GM18907 (cell line): ENCODE measurements around the gene CCR5.
"Not testable (repeated sequence)": the region's sequence is repeated elsewhere in the genome, so short reads cannot be mapped to it uniquely, and the experiment has no call there.

Experiments used
- ATAC-seq: cut with Tn5 transposase; IDR thresholded peaks from one replicate; pipeline ENCODE4 v1.9.1; 2021; ENCODE audit warnings: mild to moderate bottlenecking, moderate library complexity; ENCODE audit not compliant: unreplicated experiment

CCR5 gene

DNA sequence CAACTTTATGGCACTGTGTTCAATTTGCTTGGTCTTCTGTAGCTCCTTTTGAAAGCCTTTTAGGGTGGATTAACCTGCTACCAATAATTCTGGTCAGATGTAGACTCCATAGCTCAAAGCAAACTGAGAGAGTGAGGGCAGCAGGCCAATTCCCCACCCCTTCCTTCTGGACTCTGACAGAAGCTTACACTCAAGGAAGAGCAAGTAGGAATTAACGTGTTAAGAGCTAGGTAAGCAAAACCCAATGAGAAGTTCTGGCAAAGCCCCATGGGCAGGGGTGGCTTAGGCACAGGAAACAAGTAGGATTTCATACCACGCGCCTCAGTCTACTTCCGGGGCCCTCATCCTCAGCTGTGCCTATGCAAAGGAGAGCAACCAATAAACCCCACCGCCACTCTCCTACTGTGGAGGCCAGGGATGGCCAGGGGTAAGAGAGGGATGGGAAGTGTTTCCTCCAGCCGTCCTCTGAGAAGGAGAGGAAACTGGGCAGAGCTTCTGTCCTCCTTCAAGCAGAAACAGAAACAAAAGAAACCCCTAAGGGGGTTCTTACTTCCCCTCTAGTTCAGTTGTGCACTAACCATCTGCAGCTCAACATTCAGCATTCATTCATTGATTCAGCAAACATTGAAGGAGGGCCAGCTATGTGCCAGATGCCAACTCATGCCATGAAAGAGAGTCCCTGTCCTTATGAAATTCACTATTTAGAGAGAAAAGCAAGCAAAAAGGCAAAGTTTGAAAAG is 12.6 kb downstream of the CCR5 start:
- ATAC-seq = no peak

DNA sequence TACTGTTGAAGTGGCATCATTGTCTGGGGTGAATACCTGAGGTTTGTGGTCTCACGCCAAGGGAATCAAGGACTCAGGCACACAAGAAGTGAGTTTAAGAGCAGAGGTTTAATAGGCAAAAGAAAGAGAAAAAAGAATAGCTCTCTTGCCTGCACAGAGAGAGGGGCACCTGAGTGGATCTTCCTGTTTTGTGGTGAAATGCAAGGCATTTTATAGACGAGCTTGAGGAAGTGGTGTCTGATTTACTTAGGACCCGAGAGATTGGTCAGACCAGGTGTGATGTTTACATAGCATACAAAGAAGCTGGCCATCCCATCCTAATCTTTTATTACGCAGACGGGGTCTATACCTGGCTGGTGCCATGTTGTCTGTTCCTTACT is 13.2 kb downstream of the CCR5 start:
- ATAC-seq = no peak

DNA sequence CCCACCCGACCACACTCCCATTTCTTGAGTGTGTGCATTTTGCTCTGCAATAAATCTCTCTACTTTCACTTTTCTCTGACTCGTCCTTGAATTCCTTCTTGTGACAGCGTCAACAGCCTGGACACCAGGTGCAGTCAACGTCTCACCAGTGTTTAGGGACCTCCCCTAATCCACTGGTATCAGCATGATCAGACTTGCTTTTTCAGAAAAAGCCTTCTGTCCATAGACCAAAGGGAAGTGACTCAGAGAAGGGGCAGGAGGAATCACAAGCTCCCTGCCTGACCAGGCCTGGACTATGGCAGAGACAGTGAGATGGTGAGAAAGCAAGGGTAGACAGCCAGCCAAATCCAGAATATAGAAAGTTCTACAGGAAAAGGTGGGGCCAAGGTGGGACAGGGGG is 15.5 kb downstream of the CCR5 start:
- ATAC-seq = no peak

DNA sequence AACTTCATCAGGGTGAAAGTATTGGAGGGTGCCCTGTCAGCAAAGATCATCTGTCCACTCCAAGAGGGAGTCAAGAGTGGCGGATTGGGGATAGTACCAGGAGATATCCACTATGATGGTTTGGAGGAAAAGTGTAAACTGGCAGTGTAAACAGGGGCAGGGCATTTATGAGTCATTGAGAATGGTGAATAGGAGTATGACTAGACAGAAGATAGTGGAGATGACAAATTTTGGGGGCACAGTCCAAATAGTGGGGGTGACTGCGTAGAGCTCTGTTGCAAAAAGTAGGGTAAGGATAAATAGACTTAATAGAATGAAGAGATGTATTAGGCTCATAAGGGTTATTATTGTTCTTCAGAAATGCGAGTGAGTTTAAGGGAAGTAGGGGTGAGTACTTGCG is 18.1 kb downstream of the CCR5 start:
- not testable (repeated sequence) for ATAC-seq

DNA sequence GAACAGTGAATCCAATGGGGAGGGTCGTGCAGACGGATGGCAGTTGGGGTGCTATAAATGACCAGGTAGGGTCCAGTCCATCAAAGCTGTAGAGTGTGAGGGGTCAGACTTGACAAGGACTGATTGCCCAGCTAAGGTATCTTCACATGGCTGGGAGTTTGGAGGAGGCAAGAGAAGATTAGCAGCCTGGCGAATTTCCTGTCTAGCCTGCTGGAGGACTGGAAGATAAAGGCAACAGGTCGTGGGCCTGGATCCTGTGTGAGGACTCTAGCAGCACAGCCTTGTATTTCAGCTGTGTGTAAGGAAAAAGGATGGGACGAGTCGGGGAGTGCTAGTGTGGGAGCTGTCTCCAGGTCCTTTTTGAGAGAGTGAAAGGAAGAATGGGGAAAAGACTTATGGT is 18.6 kb downstream of the CCR5 start:
- no peak for ATAC-seq

DNA sequence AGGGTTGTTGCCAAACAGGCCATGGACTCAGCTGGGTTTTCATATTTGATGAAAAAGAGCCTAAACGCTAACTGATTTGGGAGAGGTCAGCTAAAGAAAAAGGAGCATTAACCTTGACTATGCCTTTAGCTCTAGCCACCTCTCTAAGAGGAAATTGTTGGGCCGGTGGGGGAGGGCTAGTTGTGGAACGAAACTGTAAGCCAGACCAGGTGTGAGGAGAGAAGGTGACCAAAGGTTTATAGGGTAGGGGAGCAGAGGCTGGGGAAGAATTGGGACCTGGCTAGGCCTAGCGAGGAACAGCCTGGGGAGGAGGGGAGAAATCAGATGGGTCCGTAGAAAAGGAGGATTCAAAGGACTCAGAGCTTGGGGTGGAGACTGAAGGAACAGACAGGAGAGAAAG is 20.8 kb downstream of the CCR5 start:
- ATAC-seq = not testable (repeated sequence)

DNA sequence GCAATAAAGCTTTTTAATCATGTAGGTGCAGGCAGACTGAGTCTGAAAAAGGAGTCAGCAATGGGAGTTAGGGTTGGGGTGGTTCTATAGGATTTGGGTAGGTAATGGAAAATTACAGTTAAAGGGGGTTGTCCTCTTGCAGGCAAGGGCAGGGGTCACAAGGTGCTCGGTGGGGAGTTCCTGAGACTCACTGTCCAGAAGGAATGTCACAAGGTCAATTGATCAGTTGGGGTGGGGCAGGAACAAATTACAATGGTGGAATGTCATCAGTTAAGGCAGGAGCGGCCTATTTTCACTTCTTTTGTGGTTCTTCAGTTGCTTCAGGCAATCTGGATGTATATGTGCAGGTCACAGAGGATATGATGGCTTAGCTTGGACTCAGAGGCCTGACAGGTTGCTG is 22.3 kb downstream of the CCR5 start:
- no peak for ATAC-seq

DNA sequence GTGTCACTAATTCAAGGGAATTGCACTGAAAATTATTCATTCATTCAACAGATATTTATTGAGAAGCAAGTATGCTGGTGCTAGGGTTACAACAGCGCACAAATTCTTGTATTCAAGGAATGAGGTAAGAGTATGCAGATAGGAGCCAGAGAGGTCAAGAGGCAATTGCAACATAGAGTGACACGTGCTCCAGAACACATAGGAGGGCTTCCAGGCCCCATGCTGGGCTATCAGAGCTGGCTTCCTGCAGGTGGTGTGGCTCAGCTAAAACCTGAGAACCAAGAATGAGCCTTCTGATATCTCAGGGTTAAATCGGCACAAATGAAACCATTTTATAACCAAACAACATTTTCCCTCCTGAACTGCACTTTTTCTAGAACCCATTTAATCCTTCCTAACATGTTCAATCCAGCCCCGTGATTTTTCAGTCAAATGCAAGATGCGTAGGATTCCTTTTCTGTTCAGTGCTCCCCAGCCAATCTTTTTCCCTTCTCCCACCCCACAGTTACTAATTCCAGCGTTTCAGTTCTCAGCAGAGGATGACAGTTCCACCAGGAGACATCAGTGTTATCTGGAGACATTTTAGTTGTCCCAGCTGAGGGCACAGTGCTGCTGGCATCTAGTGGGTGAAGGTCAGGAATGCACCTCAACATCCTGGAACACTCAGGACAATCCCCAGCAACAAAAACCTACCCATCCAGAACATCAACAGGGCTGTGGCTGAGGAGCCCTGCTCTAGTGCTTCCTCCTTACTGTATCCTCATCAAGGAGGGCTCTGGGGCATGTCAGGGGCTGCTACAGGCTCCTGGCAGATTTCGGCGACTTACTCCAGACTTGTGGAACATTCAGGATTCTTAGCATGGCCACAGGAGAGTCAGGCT is 23.0 kb downstream of the CCR5 start:
- ATAC-seq = no peak

DNA sequence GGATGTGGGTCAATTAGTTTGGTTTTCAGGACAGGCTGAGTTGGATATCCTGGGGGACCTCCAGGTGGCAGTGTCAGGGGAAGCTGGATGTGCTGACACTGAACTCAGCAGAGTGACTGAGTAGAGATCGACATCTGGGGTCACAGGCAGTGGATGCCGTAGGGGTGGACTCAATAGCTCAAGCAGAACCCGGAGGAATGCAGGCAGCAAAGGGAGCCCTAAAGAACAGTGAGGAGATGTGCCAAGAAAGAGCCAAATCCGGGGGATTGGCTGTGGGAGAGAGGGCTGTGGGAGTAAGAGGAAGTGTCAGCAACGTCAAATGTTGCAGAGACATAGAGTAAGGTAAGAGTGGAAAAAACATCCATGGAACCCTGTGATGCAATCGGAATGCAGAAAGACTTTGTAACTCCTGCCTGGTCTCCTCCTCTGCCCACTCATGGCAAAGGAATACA is 24.5 kb downstream of the CCR5 start:
- ATAC-seq = no peak

DNA sequence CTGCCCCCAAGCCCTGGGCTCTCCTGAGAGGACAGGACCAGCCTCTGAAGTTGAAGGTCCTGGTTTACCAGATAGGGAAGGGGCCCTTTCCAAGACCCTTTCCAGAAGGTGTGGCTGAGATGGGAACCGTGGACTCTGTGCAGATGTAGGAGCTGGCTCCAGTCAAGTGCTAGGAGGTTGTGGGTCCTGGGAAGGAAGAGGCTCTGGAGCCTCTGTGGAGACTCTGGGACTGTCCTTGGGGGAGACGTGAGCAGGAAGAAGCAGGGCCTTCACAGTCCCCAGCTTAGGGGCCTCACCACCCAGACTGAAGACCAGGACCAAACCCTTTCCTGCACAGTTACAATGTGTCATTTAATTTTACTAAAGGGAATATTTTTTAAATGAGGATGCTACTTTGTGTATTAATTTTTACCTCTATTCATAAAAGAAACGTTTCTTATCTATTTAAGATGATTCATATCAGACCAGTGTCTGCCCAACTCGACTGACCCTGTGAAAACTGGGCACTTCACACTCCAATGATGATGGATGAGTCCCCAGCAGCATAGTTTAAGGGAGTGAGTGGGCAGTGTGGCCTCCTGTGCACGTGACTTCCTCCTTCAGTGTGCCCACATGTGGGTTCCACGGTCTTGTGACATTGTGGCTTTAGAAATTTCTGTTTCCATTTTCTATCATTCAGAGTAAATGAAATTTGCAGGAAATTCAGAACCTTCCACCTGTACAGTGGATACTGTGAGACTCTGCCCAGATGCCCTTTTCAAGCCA is 25.2 kb downstream of the CCR5 start:
- ATAC-seq = no peak

DNA sequence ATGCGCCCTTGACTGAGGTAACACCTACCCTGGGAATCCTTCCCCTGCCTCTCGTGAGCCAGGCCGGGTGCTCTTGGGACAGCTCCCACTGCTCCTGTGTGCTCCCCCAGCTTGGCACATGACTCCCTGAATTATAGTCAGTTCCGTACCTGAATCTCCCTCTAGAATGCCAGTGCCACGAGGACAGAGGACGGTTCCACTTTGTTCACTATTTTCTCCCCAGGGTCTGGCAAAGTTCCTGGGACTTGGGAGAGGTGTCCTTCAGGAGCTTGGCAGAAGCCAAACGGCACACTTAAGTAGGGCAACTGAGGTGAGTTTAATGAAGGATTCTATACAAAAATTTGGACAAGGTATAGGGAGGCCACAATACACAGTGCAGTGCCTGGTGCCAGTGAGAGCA is 26.4 kb downstream of the CCR5 start:
- ATAC-seq = no peak

DNA sequence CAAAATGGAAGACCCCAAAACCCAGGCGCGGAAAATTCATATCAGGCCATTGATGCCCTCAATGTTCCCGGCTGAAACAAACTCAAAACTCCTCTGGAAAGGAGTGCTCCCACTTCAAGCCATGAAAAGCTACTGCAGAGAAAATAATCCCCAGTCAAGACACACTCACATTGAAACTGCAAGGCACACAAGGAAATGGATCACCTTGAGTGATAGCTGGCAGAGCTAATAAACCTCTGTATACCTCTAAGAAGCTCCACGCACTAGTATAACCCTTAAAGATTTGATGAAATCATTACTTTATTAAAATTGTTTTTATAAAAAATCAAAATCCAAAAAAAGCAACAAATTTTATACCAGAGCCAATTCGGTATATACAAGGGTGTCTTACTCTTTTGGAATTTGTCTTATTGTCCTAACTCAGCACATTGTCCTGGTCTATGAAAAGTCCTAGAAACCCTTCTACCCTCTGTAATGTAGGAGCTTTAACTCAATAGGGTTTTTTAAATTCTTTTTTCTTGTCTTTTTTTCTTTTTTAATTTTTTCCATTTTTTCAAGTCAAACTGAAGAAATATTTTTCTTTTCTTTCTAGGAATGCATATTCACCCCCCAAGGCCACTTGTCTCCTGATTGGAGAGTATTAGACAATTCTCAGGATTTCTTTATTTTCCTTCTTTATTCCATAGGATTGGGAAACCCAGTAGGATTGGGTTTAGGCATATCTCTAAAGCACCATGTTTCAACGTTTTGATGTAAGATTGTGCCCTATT is 27.6 kb downstream of the CCR5 start:
- no peak for ATAC-seq

DNA sequence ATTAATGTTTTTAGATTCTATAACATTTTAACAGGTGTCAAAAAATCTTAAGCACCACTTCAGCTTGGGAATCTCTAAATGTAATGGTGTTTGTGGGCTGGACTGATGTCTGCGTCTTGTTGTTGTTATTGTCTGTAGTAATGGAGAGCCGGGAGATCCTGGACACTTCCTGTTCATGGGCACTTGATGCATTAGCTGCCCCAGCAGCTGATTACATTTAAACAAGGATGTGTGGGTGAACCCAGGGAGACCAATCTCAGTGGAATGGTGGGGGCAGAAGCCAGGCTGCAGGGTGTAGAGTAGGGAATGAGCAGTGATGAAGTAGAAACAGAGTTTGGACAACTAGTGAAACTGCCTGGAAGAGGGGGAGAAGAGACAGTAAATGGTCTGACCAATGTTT is 28.4 kb downstream of the CCR5 start:
- ATAC-seq = no peak

DNA sequence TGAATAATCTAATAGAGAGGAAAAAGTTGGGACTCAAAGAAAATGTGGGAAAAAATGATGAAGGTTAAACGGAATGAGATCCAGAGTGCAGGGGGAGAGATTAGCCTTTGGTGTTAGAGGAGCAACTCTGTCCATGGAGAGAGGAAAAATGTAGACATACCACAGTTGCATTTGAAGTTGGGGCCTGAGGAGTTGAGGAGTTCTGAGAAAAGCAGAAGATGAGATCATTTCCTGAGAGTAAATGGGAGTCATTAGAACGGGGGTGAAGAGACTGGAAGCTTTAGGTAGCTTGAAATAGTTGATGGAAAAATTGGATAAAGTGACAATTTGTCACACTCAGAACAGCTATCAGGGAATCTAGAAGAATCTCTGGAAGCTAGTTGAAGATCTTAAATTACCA is 28.8 kb downstream of the CCR5 start:
- ATAC-seq = no peak

DNA sequence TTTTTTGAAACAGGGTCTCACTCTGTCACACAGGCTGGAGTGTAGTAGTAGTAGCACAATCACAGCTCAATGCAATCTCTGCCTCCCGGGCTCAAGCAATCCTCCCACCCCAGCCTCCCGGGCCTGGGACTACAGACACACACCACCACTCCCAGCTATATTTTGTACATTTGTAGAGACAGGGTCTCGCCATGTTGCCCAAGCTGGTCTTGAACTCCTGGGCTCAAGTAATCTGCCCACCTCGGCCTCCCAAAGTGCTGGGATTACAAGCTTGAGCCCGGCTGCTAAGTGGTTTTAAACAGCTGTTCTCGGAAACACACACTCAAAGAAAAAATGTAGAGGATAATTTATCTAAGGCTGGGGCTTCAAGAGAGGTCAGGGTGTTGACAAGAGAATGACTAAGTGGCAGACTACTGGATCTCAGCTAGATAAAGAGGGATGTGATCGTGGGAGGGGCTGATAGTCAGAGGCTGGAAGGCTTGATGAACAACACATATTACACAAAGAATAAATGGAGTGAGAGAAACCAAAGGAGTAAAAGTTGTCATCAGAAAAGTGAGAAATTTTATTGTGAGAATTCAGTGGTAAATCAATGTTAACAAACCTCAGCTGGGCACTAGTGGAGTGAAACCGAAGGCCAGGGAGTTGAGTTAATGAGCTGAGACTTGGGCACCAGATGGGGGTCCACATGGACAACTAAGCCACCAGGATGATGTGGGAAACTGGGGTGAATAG is 29.4 kb downstream of the CCR5 start:
- no peak for ATAC-seq

DNA sequence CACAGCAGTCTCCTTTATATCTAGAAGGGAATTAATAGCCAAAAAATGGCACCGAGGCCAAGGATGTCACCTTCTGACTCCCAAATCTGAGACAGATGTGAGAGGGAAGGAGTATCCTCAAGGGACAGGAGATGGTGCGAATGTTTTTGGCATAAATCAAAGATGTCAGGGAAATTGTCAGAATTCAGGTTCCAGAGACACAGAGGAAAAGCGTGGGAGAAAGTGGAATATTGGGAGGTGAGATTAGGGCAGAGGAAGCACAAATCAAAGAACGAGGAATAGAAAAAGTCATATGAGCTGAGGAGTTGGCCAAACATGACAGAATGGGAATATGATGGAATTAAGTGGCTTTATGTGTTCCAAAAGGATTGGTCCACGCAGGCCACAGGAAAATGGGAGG is 30.1 kb downstream of the CCR5 start:
- no peak for ATAC-seq

DNA sequence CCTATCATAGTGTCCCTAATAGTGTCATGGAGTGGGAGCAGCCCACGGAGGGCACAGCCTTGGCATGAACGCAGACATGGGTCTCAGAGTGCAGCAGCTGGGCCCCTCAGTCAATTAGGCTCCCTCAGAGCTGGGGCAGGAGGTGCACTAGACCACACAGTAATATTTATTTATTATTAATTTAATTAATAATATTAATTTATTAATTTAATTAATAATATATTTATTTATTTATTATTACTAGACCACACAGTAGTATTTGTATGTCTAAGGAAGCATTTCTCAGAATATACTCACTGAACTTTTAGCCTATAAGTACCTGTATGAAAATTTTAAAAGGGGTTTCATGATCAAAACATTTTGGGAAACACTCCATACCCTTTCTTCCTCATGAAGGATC is 30.8 kb downstream of the CCR5 start:
- no peak for ATAC-seq

DNA sequence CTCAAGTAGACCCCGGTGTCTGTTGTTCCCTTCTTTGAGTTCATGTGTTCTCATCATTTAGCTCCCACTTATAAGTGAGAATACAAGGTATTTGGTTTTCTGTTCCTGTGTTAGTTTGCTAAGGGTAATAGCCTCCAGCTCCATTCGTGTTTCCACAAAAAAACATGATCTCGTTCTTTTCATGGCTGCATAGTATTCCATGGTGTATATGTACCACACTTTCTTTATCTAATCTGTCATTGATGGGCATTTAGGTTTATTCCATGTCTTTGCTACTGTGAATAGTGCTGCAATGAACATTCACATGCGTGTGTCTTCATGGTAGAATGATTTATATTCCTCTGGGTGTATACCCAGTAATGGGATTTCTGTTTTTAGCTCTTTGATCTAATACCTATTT is 32.2 kb downstream of the CCR5 start:
- not testable (repeated sequence) for ATAC-seq

DNA sequence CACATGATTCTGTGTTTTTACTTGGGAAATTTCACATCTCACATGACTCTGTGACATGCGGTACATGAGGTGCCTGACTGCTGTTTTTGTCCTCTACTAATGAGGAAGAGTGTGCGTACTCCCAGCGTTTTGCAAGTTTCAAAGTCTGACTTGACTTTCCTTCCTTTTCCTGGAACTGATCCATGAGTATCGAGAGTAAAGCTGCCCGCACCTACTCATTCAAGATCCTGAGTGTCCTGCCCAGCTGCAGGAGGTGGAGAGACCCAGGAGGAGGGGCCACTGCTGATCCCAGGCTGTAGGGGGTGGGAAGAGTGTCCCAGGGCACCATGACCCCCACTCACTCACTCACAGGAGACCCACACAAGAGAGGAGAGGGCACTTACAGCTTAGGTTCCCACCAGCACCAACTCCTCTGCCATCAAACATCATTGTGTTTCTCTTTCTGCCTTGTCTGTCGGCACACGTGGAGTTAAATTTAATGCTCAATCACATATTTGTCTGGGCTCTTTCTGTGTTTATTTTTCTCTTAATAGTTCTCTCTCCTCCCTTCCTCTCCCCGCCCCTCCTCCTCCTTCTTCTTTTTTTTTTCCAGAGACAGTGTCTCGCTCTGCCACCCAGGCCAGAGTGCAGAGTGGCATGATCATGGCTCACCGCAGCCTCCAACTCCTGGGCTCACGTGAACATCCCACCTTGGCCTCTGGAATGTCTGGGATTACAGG is 34.7 kb downstream of the CCR5 start:
- no peak for ATAC-seq

DNA sequence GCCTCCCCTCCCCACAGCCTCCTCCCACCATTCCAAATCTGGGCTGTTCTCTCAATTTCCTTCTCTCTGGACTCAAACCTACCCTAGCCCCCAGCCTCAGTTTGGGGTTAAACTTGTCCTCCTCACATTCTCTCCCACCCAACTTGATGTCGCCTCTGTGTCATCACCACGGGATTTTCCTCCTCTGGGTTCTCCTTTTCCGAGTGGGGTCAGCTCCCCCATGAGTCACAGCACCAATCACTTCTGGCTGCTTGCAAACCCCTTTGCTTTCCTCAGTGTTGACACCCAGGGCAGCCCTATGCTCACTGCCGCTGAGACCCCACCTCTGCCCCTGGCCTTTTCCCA is 35.7 kb downstream of the CCR5 start:
- ATAC-seq = no peak
